Endodermal cell (in vitro differentiated cells): ENCODE data around the gene THYN1. TPM values are rescaled to one million over a fixed set of nuclear protein-coding genes. Genes with fewer than 3 reads are reported as not detected.

Experiments
- DNase-seq: peaks from one replicate; pipeline ENCODE4 v3.0.0-alpha.2; 2017
- H3K27ac ChIP-seq: 2 replicates; pipeline ENCODE4 v1.5.1; 2013; ENCODE audit warnings: mild to moderate bottlenecking, low read depth, low read length, moderate library complexity
- H3K27me3 ChIP-seq: 2 replicates; pipeline ENCODE4 v1.6.1; 2013; ENCODE audit warnings: mild to moderate bottlenecking, low read length, moderate library complexity; ENCODE audit not compliant: insufficient read depth, control insufficient read depth, poor library complexity, severe bottlenecking
- H3K36me3 ChIP-seq: 2 replicates; pipeline ENCODE4 v1.7.0; 2013; ENCODE audit warnings: mild to moderate bottlenecking, low read length, moderate library complexity; ENCODE audit not compliant: control insufficient read depth, insufficient read depth
- H3K4me1 ChIP-seq: one replicate; pipeline ENCODE4 v1.7.0; 2013; ENCODE audit warnings: low read length; ENCODE audit not compliant: control insufficient read depth, insufficient read depth
- H3K4me3 ChIP-seq: 2 replicates; pipeline ENCODE4 v1.5.1; 2013; ENCODE audit warnings: mild to moderate bottlenecking, low read length, moderate library complexity
- H3K9ac ChIP-seq: 2 replicates; pipeline ENCODE4 v1.6.1; 2013; ENCODE audit warnings: mild to moderate bottlenecking, low read length, moderate library complexity; ENCODE audit not compliant: poor library complexity, severe bottlenecking; ENCODE audit errors: extremely low read depth
- H3K9me3 ChIP-seq: 2 replicates; pipeline ENCODE4 v1.6.1; 2013; ENCODE audit warnings: mild to moderate bottlenecking, low read length, moderate library complexity; ENCODE audit not compliant: control insufficient read depth
- H3K27ac Mint-ChIP-seq: 2 replicates; pipeline ENCODE4 v1.8.0; 2020; ENCODE audit warnings: mixed read lengths
- H3K27me3 Mint-ChIP-seq: 2 replicates; pipeline ENCODE4 v1.8.0; 2021; ENCODE audit warnings: mild to moderate bottlenecking, mixed read lengths; ENCODE audit not compliant: insufficient read depth
- H3K36me3 Mint-ChIP-seq: 2 replicates; pipeline ENCODE4 v1.8.0; 2020; ENCODE audit warnings: low read depth, mixed read lengths
- H3K4me1 Mint-ChIP-seq: 2 replicates; pipeline ENCODE4 v1.8.0; 2020; ENCODE audit warnings: mixed read lengths
- H3K4me3 Mint-ChIP-seq: 2 replicates; pipeline ENCODE4 v1.8.0; 2020; ENCODE audit warnings: mild to moderate bottlenecking, moderate library complexity, mixed read lengths
- H3K9me3 Mint-ChIP-seq: 2 replicates; pipeline ENCODE4 v1.8.0; 2020; ENCODE audit warnings: mild to moderate bottlenecking, mixed read lengths
- CTCF ChIP-seq: fragments of 200-600 bp; sonication (generic); conservative IDR thresholded peaks from 2 replicates; pipeline ENCODE4 v1.5.0; 2021; ENCODE audit warnings: antibody characterized with exemption, mild to moderate bottlenecking
- WGBS, 2 experiments: methylation state at CpG; one replicate each; pipeline versions ENCODE4 v1.1.5 to v1.1.7; 2013; ENCODE audit warnings: missing lambda C conversion rate in 2 of 2, mixed read lengths in 1 of 2; ENCODE audit not compliant: insufficient coverage in 1 of 2, insufficient read length in 1 of 2; 5-methylcytosine and 5-hydroxymethylcytosine counted together
- total RNA-seq, 2 donors: library from RNA; stranded (reverse); fragmentation: NEBNext Ultra II Directional in 1 of 2; extraction: Animal tissue kit (Norgen Biotek cat#: 25700) in 1 of 2; gene quantifications; 2 replicates in 1 of 2; 3 replicates in 1 of 2; pipeline ENCODE4 v1.2.1, GENCODE V29; 2021

The THYN1 gene
- total RNA-seq, 2 donors from 2014 or later = 61.3 to 81.6 TPM

- WGBS, 2 experiments = 96 to 100% methylated on average over 3 to 4 of the region's 4 CpGs
- H3K4me1 ChIP-seq = no peaks in the 10 kb centered on the region
- Mint-ChIP-seq H3K9me3 (no peaks in the 10 kb centered on the region), H3K27ac (no peak overlapping the region), H3K4me1 (peaks cover 10% of the 10 kb centered on the region), H3K36me3 (no peaks in the 10 kb centered on the region), H3K4me3 (no peak overlapping the region), H3K27me3 (peaks cover 20% of the 10 kb centered on the region)
- DNase-seq = no peak
- H3K4me3 ChIP-seq = no peak overlapping the region
- H3K36me3 ChIP-seq = no peaks in the 10 kb centered on the region
- peaks cover 6% of the 10 kb centered on the region for H3K9me3 ChIP-seq
- H3K27ac ChIP-seq = no peak overlapping the region
- no peak overlapping the region for H3K9ac ChIP-seq
- no peak for TF ChIP-seq CTCF
- H3K27me3 ChIP-seq = peaks cover 52% of the 10 kb centered on the region
These were observed 25.2 kb upstream of the THYN1 start for GRCh38 chr11:134278356-134278755.

- H3K27ac ChIP-seq = no peak overlapping the region
- DNase-seq = peak; percentile 78
- Mint-ChIP-seq H3K9me3 (no peaks in the 10 kb centered on the region), H3K27ac (peak overlapping the region; percentile 39), H3K4me3 (peak overlapping the region; percentile 84), H3K36me3 (no peaks in the 10 kb centered on the region), H3K27me3 (peaks cover 20% of the 10 kb centered on the region), H3K4me1 (peaks cover 19% of the 10 kb centered on the region)
- H3K36me3 ChIP-seq = no peaks in the 10 kb centered on the region
- TF ChIP-seq CTCF = peak; percentile 43
- 28 to 30% methylated on average over 23 to 36 of the region's 36 CpGs for WGBS, 2 experiments
- peaks cover 6% of the 10 kb centered on the region for H3K9me3 ChIP-seq
- H3K4me1 ChIP-seq = no peaks in the 10 kb centered on the region
- peak overlapping the region; percentile 85 for H3K4me3 ChIP-seq
- H3K9ac ChIP-seq = no peak overlapping the region
- H3K27me3 ChIP-seq = peaks cover 61% of the 10 kb centered on the region
These were observed 24.2 kb upstream of the THYN1 start for GRCh38 chr11:134277183-134278001.

DNA sequence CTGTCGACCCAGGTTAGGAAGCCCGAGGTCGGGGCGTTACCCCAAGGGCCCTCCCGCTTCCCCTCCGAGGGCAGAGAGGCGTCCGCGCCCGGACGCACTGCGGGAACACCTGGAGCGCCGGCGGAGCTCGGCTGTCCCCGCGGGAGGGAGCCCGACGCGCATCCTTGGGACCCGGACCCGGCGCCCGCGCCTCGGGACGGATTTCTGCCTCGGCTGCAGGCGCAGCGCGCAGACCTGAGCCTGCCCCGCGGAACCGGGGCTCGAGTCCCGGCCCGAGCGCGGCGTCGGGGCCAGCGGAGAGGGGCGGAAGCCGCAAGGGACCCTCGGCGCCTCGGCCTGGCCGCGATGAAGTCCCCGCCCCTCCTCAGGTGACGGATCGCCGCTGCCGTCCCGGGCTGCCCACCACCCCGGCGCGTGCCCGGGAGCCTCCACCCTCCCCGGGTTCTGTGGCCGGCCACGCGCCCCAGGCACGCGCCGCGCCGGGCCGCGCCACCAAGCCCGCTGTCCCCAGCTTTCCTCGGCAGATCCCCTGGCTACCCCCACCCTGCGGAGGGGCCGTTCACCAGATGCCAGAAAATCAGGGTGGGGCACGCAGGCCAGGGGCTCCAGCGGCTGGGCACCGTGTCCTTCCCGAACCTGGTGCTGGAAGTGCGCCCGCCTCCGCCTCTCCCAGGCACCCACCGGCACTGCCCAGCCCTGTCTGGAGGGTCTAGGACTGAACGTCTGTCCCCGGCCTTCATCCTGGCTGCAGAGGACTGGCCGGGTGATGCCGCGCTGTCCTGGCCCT, 23.4 kb upstream of the THYN1 start:
- TF ChIP-seq CTCF = peak; percentile 4
- Histone ChIP-seq H3K4me1 (no peaks in the 10 kb centered on the region), H3K27me3 (peaks cover 62% of the 10 kb centered on the region), H3K9ac (no peak overlapping the region), H3K27ac (no peak overlapping the region), H3K36me3 (no peaks in the 10 kb centered on the region), H3K9me3 (peaks cover 6% of the 10 kb centered on the region), H3K4me3 (peak overlapping the region; percentile 85)
- peak; percentile 84 for DNase-seq
- Mint-ChIP-seq H3K4me1 (peaks cover 21% of the 10 kb centered on the region), H3K9me3 (no peaks in the 10 kb centered on the region), H3K27me3 (peaks cover 20% of the 10 kb centered on the region), H3K27ac (no peak overlapping the region), H3K36me3 (no peaks in the 10 kb centered on the region), H3K4me3 (peak overlapping the region; percentile 84)
- WGBS, 2 experiments = 0% methylated on average over 37 to 88 of the region's 88 CpGs
